WERI-Rb-1 (cell line): ENCODE results near the gene NRM.
A peak's percentile ranks its signal among the peaks of the same experiment; 100 is the strongest.

Source experiments
- DNase-seq: peaks from one replicate; pipeline ENCODE4 v3.0.0-alpha.2; 2020
- H3K27ac ChIP-seq: fragments of 250-450 bp; sonication (Bioruptor Pico); 2 replicates; pipeline ENCODE4 v1.5.1; 2020; ENCODE audit warnings: mild to moderate bottlenecking, moderate library complexity
- H3K27me3 ChIP-seq: fragments of 250-450 bp; sonication (Bioruptor Pico); 2 replicates; pipeline ENCODE4 v1.5.1; 2021; ENCODE audit warnings: mild to moderate bottlenecking, low read depth, moderate library complexity; ENCODE audit not compliant: insufficient read depth, severe bottlenecking
- H3K36me3 ChIP-seq: fragments of 250-450 bp; sonication (Bioruptor Pico); 2 replicates; pipeline ENCODE4 v1.5.1; 2020; ENCODE audit warnings: mild to moderate bottlenecking, moderate library complexity
- H3K4me3 ChIP-seq: 2 replicates; pipeline ENCODE4 v1.5.1; 2011; ENCODE audit warnings: low read depth, mild to moderate bottlenecking, control low read depth, low read length
- H3K9me3 ChIP-seq: fragments of 250-450 bp; sonication (Bioruptor Pico); 2 replicates; pipeline ENCODE4 v1.5.1; 2021; ENCODE audit warnings: mild to moderate bottlenecking, moderate library complexity; ENCODE audit not compliant: severe bottlenecking
- CTCF ChIP-seq: IDR thresholded peaks from 2 replicates; pipeline ENCODE4 v1.5.1; 2011; ENCODE audit warnings: low read depth, mild to moderate bottlenecking, control low read depth, inconsistent platforms, low read length

The NRM gene

GRCh38 chr6:30686908-30687658, 3.7 kb downstream of the NRM start:
- H3K27ac ChIP-seq, result peak overlapping the region; percentile 98
- H3K9me3 ChIP-seq, result no peaks in the 10 kb centered on the region
- DNase-seq, result peak; percentile 100
- H3K4me3 ChIP-seq, result peak overlapping the region; percentile 77
- no peak for TF ChIP-seq CTCF
- peaks cover 48% of the 10 kb centered on the region for H3K36me3 ChIP-seq
- no peaks in the 10 kb centered on the region for H3K27me3 ChIP-seq

- DNase-seq, result peak; percentile 83
- Histone ChIP-seq H3K9me3 (no peaks in the 10 kb centered on the region), H3K4me3 (peak within 1 kb of the TSS; percentile 77), H3K27ac (peak within 1 kb of the TSS; percentile 98), H3K27me3 (no peaks in the 10 kb centered on the region), H3K36me3 (peaks cover 57% of the 10 kb centered on the region)
- TF ChIP-seq CTCF, result no peak
Observed at GRCh38 chr6:30686009-30686907, 4.5 kb downstream of the NRM start, which contains the start of gene PPP1R18. Gene PPP1R18, minus strand, starts transcription at chr6:30686645. Its CDS starts 627 bp downstream, at chr6:30686018.

GRCh38 chr6:30685157-30686008, 5.4 kb downstream of the NRM start:
- Histone ChIP-seq H3K27ac (peak overlapping the region; percentile 98), H3K36me3 (peaks cover 64% of the 10 kb centered on the region), H3K9me3 (no peaks in the 10 kb centered on the region), H3K4me3 (peak overlapping the region; percentile 77), H3K27me3 (no peaks in the 10 kb centered on the region)
- DNase-seq, result no peak
- TF ChIP-seq CTCF, result peak; percentile 36

- Histone ChIP-seq H3K9me3 (no peaks in the 10 kb centered on the region), H3K36me3 (peaks cover 69% of the 10 kb centered on the region), H3K27ac (peak overlapping the region; percentile 98), H3K27me3 (no peaks in the 10 kb centered on the region), H3K4me3 (peak overlapping the region; percentile 8; the same call in 1 of the 2 replicates)
- DNase-seq, result no peak
- no peak for TF ChIP-seq CTCF
Observed at GRCh38 chr6:30684386-30685156, 6.2 kb downstream of the NRM start.

- no peak for DNase-seq
- Histone ChIP-seq H3K27ac (peak overlapping the region; percentile 90), H3K36me3 (peaks cover 71% of the 10 kb centered on the region), H3K4me3 (peak overlapping the region; percentile 8), H3K27me3 (no peaks in the 10 kb centered on the region), H3K9me3 (no peaks in the 10 kb centered on the region)
- no peak for TF ChIP-seq CTCF
Observed at GRCh38 chr6:30683980-30684338, 6.8 kb downstream of the NRM start.
